WTC11 (cell line): ENCODE data around the gene WWOX. TPM values are rescaled to one million over a fixed set of nuclear protein-coding genes. Genes with fewer than 3 reads are reported as not detected.

Experiments
- ATAC-seq: fragments of 200-7000 bp; cut with Tn5 transposase; 2 replicates; pipeline ENCODE4 v1.10.0; 2021; ENCODE audit warnings: mild to moderate bottlenecking, moderate library complexity
- CTCF ChIA-PET: fragments of 300-600 bp; sonication (Branson Sonifier 250); formaldehyde crosslinking; loops from one replicate; lab custom pipeline; 2021; ENCODE audit warnings: antibody characterized with exemption; lab: Charles Lee
- POLR2A ChIA-PET: fragments of 350-600 bp; sonication (Branson Sonifier 250); formaldehyde crosslinking; loops from one replicate; lab custom pipeline; 2021; ENCODE audit warnings: antibody characterized with exemption; lab: Charles Lee
- DNase-seq: peaks from one replicate; pipeline ENCODE4 v3.0.0; 2021; ENCODE audit warnings: low spot score
- H3K27ac Mint-ChIP-seq: 2 replicates; pipeline ENCODE4 v1.8.0; 2021; ENCODE audit warnings: mixed read lengths
- H3K27me3 Mint-ChIP-seq: 2 replicates; pipeline ENCODE4 v1.8.0; 2021; ENCODE audit warnings: low read depth, mild to moderate bottlenecking, moderate library complexity, mixed read lengths
- H3K36me3 Mint-ChIP-seq: 2 replicates; pipeline ENCODE4 v1.8.0; 2021; ENCODE audit warnings: mixed read lengths
- H3K4me1 Mint-ChIP-seq: 2 replicates; pipeline ENCODE4 v1.8.0; 2022; ENCODE audit warnings: mixed read lengths
- H3K4me3 Mint-ChIP-seq: 2 replicates; pipeline ENCODE4 v1.8.0; 2021; ENCODE audit warnings: mild to moderate bottlenecking, moderate library complexity, mixed read lengths
- H3K9me3 Mint-ChIP-seq: 2 replicates; pipeline ENCODE4 v1.8.0; 2021; ENCODE audit warnings: mixed read lengths
- ATF1 ChIP-seq: sonication (generic); formaldehyde crosslinking; IDR thresholded peaks from 2 replicates; pipeline ENCODE4 v1.8.1; 2023; ENCODE audit warnings: mild to moderate bottlenecking, moderate library complexity, missing genetic modification reagents
- ATF2 ChIP-seq: sonication (generic); formaldehyde crosslinking; IDR thresholded peaks from 2 replicates; pipeline ENCODE4 v1.8.1; 2022; ENCODE audit warnings: low read depth, missing genetic modification reagents, borderline replicate concordance
- ATF6 ChIP-seq: sonication (generic); formaldehyde crosslinking; IDR thresholded peaks from 2 replicates; pipeline ENCODE4 v1.8.1; 2023; ENCODE audit warnings: mild to moderate bottlenecking, missing genetic modification reagents
- CDX4 ChIP-seq: fragments of 250-450 bp; sonication (Bioruptor Pico); IDR thresholded peaks from 2 replicates; pipeline ENCODE4 v1.9.0; 2021; ENCODE audit warnings: moderate library complexity, mild to moderate bottlenecking, inconsistent platforms, borderline replicate concordance
- CREB1 ChIP-seq: sonication (generic); formaldehyde crosslinking; IDR thresholded peaks from 2 replicates; pipeline ENCODE4 v1.8.0; 2023; ENCODE audit warnings: mild to moderate bottlenecking, missing genetic modification reagents
- FOXJ3 ChIP-seq: sonication (generic); formaldehyde crosslinking; IDR thresholded peaks from 2 replicates; pipeline ENCODE4 v1.9.0; 2021; ENCODE audit warnings: missing genetic modification reagents, mild to moderate bottlenecking, borderline replicate concordance
- FOXP1 ChIP-seq: sonication (generic); formaldehyde crosslinking; IDR thresholded peaks from 2 replicates; pipeline ENCODE4 v1.8.0; 2022; ENCODE audit warnings: missing genetic modification reagents, mild to moderate bottlenecking, moderate library complexity, borderline replicate concordance
- JUN ChIP-seq: sonication (generic); formaldehyde crosslinking; IDR thresholded peaks from 2 replicates; pipeline ENCODE4 v1.8.0; 2023; ENCODE audit warnings: mild to moderate bottlenecking, missing genetic modification reagents
- NR1H2 ChIP-seq: sonication (generic); formaldehyde crosslinking; IDR thresholded peaks from 2 replicates; pipeline ENCODE4 v1.9.0; 2021; ENCODE audit warnings: mild to moderate bottlenecking, moderate library complexity, missing genetic modification reagents
- PRDM15 ChIP-seq: sonication (generic); formaldehyde crosslinking; IDR thresholded peaks from 2 replicates; pipeline ENCODE4 v1.8.0; 2022; ENCODE audit warnings: missing genetic modification reagents
- TEAD1 ChIP-seq: sonication (generic); formaldehyde crosslinking; IDR thresholded peaks from 2 replicates; pipeline ENCODE4 v1.8.0; 2022; ENCODE audit warnings: mild to moderate bottlenecking, missing genetic modification reagents
- ZMAT4 ChIP-seq: fragments of 250-450 bp; sonication (Bioruptor Pico); IDR thresholded peaks from 2 replicates; pipeline ENCODE4 v1.9.0; 2021; ENCODE audit warnings: mild to moderate bottlenecking
- ZNF138 ChIP-seq: sonication (generic); formaldehyde crosslinking; conservative IDR thresholded peaks from 2 replicates; pipeline ENCODE4 v1.8.1; 2022; ENCODE audit warnings: mild to moderate bottlenecking, moderate library complexity, missing genetic modification reagents
- ZNF423 ChIP-seq: fragments of 250-450 bp; sonication (Bioruptor Pico); IDR thresholded peaks from 2 replicates; pipeline ENCODE4 v2.1.2; 2022; ENCODE audit warnings: mild to moderate bottlenecking, moderate library complexity
- ZNF532 ChIP-seq: fragments of 250-450 bp; sonication (Bioruptor Pico); IDR thresholded peaks from 2 replicates; pipeline ENCODE4 v1.9.0; 2021; ENCODE audit warnings: mild to moderate bottlenecking, borderline replicate concordance
- total RNA-seq: library from RNA; stranded (reverse); gene quantifications from 3 replicates; pipeline ENCODE4 v1.2.3, GENCODE V29; 2021

WWOX gene
- total RNA-seq, 1 experiment from 2014 or later, result 15.7 TPM

- POLR2A ChIA-PET, result no interaction called here
- peaks cover 4% of the 10 kb centered on the region; the same call in 1 of the 2 replicates for H3K9me3 Mint-ChIP-seq
- no peaks in the 10 kb centered on the region for H3K36me3 Mint-ChIP-seq
- H3K4me3 Mint-ChIP-seq, result no peak overlapping the region
- TF ChIP-seq ATF1 (CRISPR knock-in tag), result no peak
- TF ChIP-seq ZNF138 (CRISPR knock-in tag), result no peak
- TF ChIP-seq NR1H2, result no peak
- TF ChIP-seq ZMAT4 (CRISPR knock-in tag), result no peak
- no peak for TF ChIP-seq CREB1
- TF ChIP-seq ATF6, result no peak
- no peak for TF ChIP-seq TEAD1
- H3K4me1 Mint-ChIP-seq, result no peaks in the 10 kb centered on the region
- CTCF ChIA-PET, result interaction anchor here (0.6 kb wide), 1 partner anchor 764 kb away, joined by 3 read pairs; no protein-coding TSS in a partner anchor
- ATAC-seq, result no peak
- no peak for DNase-seq
- no peaks in the 10 kb centered on the region for H3K27me3 Mint-ChIP-seq
- no peak overlapping the region for H3K27ac Mint-ChIP-seq
Observed at GRCh38 chr16:78836802-78837491, 737.5 kb downstream of the WWOX start.

- Mint-ChIP-seq H3K4me3 (no peak overlapping the region), H3K27ac (no peak overlapping the region), H3K36me3 (no peaks in the 10 kb centered on the region), H3K9me3 (peaks cover 4% of the 10 kb centered on the region; the same call in 1 of the 2 replicates), H3K4me1 (no peaks in the 10 kb centered on the region), H3K27me3 (no peaks in the 10 kb centered on the region)
- POLR2A ChIA-PET, result no interaction called here
- no peak for ATAC-seq
- DNase-seq, result no peak
- CTCF ChIA-PET, result interaction anchor here (0.6 kb wide), 1 partner anchor 764 kb away, joined by 3 read pairs; no protein-coding TSS in a partner anchor
- TF ChIP-seq FOXP1 (CRISPR knock-in tag) (no peak), CDX4 (CRISPR knock-in tag) (no peak), ZNF423 (CRISPR knock-in tag) (no peak), JUN (no peak), ATF2 (CRISPR knock-in tag) (no peak), FOXJ3 (CRISPR knock-in tag) (no peak), PRDM15 (CRISPR knock-in tag) (no peak), ZNF532 (CRISPR knock-in tag) (no peak)
Observed at GRCh38 chr16:78837706-78838105, 738.3 kb downstream of the WWOX start.
